Uterus (tissue), 2 donors: ENCODE data around the gene ARHGAP4.

ENCODE experiments used
- POLR2A ChIP-seq, 2 donors: fragments of 450-650 bp; IDR thresholded peaks; one replicate each; pipeline ENCODE4 v1.6.1; 2016; ENCODE audit warnings: antibody characterized with exemption in 2 of 2, mild to moderate bottlenecking in 1 of 2, moderate library complexity in 1 of 2
- TF ChIP-seq, protein P1 (sequence below), 4 experiments: fragments of 200-600 bp in 2 of 4; fragments of 450-650 bp in 2 of 4; sonication (generic) in 2 of 4; IDR thresholded peaks; one replicate each; pipeline ENCODE4 v1.5.1; 2016 to 2019; ENCODE audit warnings: antibody characterized with exemption in 4 of 4, mild to moderate bottlenecking in 2 of 4, moderate library complexity in 1 of 4

DNA sequence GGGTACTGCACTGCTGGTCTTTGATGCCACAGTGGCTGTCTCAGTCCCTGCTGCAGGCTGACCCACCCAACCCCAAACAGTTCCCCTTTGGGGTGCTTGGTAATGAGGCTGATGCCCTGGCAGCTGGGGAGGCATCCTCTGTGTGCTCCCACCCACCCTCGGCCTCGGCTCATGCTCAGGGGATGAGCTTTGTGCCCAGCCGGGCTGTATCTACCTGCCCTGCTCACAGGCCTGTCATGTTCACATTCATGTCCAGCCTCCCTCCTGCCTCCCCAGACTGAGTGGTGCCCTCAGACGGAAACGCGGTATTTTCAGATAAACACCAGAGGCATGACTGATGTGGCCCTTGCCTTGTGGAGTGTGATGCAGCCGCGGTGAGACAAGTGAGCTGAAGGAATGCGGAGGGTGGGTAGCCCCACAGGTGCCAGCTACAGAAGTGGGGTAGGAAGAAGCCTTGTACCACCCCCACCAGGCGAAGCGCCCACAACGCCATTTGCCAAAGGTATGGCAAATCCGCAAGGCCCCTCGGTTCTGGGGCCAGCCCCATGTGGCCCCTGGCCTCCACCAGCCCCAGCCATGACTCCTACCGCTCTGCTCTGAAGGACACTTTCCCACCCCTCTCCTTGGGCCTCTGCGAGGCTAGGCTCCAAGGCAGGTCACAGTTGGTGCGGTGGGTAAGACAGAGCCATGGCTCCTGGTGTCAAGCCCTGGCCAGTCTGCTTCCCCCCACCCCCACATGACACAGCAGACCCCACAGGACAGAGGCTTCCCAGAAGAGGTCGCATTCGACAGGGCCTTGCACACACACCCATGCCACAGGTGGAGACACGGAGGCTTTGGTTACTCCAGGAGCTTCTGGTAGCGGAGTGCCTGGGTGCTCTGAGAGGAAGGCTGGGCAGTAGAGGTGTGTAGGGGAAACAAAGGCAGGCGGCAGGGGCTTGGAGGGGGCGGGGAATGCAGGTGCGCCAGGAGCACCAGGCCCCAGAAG is 20.2 kb upstream of the ARHGAP4 start:
- TF ChIP-seq, protein P1, sequence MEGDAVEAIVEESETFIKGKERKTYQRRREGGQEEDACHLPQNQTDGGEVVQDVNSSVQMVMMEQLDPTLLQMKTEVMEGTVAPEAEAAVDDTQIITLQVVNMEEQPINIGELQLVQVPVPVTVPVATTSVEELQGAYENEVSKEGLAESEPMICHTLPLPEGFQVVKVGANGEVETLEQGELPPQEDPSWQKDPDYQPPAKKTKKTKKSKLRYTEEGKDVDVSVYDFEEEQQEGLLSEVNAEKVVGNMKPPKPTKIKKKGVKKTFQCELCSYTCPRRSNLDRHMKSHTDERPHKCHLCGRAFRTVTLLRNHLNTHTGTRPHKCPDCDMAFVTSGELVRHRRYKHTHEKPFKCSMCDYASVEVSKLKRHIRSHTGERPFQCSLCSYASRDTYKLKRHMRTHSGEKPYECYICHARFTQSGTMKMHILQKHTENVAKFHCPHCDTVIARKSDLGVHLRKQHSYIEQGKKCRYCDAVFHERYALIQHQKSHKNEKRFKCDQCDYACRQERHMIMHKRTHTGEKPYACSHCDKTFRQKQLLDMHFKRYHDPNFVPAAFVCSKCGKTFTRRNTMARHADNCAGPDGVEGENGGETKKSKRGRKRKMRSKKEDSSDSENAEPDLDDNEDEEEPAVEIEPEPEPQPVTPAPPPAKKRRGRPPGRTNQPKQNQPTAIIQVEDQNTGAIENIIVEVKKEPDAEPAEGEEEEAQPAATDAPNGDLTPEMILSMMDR (IDR thresholded peaks at IDR 0.05), result no peak
- no peak for TF ChIP-seq POLR2A (IDR thresholded peaks at IDR 0.05)
